Spleen (tissue), 7 donors: ENCODE results near the gene SIRT3.

Source experiments
- CTCF ChIP-seq, 11 experiments: fragments of 200-600 bp in 7 of 11; fragments of 450-650 bp in 4 of 11; sonication (generic) in 4 of 11; IDR thresholded peaks in 8 of 11; conservative IDR thresholded peaks in 3 of 11; 1 replicate in 7 of 11; 2 replicates in 4 of 11; pipeline versions ENCODE4 v1.4.0 to v1.8.0; 2016 to 2021; ENCODE audit warnings: antibody characterized with exemption in 11 of 11, inconsistent platforms in 4 of 11, mild to moderate bottlenecking in 1 of 11
- POLR2A ChIP-seq, 3 donors: fragments of 450-650 bp; IDR thresholded peaks; one replicate each; pipeline ENCODE4 v1.5.1; 2017; ENCODE audit warnings: antibody characterized with exemption in 3 of 3, mild to moderate bottlenecking in 1 of 3
- POLR2AphosphoS5 ChIP-seq, 3 donors: sonication (generic); formaldehyde crosslinking; IDR thresholded peaks; one replicate each; pipeline ENCODE4 v1.5.1; 2017; ENCODE audit warnings: antibody characterized with exemption in 3 of 3
- donor health status: DM: no; HTN: no; CAD: no; lungs with moderate emphysema.
- donor health status: DM: no; HTN: no; CAD: no.
- donor health status: DM: no; HTN: no; CAD: no.

DNA sequence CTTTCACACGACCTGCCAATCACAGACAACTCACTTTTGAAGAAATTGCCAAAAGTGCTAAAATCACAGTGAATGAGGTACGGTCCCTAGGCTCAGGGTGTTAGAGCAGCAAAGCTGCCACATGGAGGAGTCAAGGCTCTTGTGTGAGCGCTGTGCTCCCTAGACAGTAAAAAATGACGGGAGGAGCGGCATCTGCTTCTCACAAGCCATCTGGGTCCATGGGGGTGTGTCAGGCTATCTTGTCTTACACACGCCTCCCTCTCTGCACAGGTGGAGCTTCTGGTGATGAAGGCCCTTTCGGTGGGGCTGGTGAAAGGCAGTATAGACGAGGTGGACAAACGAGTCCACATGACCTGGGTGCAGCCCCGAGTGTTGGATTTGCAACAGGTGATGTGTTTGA is 15.4 kb upstream of the SIRT3 start:
- TF ChIP-seq CTCF (IDR thresholded peaks at IDR 0.05 in 8 of 11, conservative IDR thresholded peaks at IDR 0.05 in 3 of 11) (no peak), POLR2A (IDR thresholded peaks at IDR 0.05) (no peak), POLR2AphosphoS5 (IDR thresholded peaks at IDR 0.05) (no peak)
